ENCODE measurements around the gene SLC9A3. TPM values are rescaled to one million over a fixed set of nuclear protein-coding genes. Genes with fewer than 3 reads are reported as not detected.

The SLC9A3 gene
- total RNA-seq, 1 donor from 2014 or later, result 1.1 TPM

GRCh38 chr5:555058-555623 is 30.9 kb upstream of the SLC9A3 start:
- DNase-seq (ENCODE audit: low spot score), result peak; percentile 86

- DNase-seq (ENCODE audit: low spot score), result peak; percentile 16
These were observed 30.2 kb upstream of the SLC9A3 start for GRCh38 chr5:554284-554988.

- DNase-seq (ENCODE audit: low spot score), result peak; percentile 72
These were observed 29.6 kb upstream of the SLC9A3 start for GRCh38 chr5:553874-554273.

GRCh38 chr5:551406-551805 is 27.2 kb upstream of the SLC9A3 start:
- peak; percentile 14 for DNase-seq (ENCODE audit: low spot score)

GRCh38 chr5:549229-549628 is 25.0 kb upstream of the SLC9A3 start:
- DNase-seq (ENCODE audit: low spot score), result no peak

GRCh38 chr5:548256-548655 is 24.0 kb upstream of the SLC9A3 start:
- peak; percentile 81 for DNase-seq (ENCODE audit: low spot score)

- peak; percentile 84 for DNase-seq (ENCODE audit: low spot score)
These were observed 23.1 kb upstream of the SLC9A3 start for GRCh38 chr5:547086-547924.

GRCh38 chr5:546376-546908 is 22.2 kb upstream of the SLC9A3 start:
- no peak for DNase-seq (ENCODE audit: low spot score)

GRCh38 chr5:545641-546375 is 21.6 kb upstream of the SLC9A3 start:
- no peak for DNase-seq (ENCODE audit: low spot score)

- DNase-seq (ENCODE audit: low spot score), result no peak
These were observed 20.6 kb upstream of the SLC9A3 start for GRCh38 chr5:544675-545355.

GRCh38 chr5:543755-544674 is 19.8 kb upstream of the SLC9A3 start:
- no peak for DNase-seq (ENCODE audit: low spot score)

- no peak for DNase-seq (ENCODE audit: low spot score)
These were observed 19.1 kb upstream of the SLC9A3 start for GRCh38 chr5:543351-543750.

- DNase-seq (ENCODE audit: low spot score), result no peak
These were observed 18.4 kb upstream of the SLC9A3 start for GRCh38 chr5:542319-543311.

GRCh38 chr5:541539-542318 is 17.5 kb upstream of the SLC9A3 start:
- DNase-seq (ENCODE audit: low spot score), result peak; percentile 62

GRCh38 chr5:540906-541538 is 16.8 kb upstream of the SLC9A3 start:
- DNase-seq (ENCODE audit: low spot score), result no peak

- no peak for DNase-seq (ENCODE audit: low spot score)
These were observed 16.0 kb upstream of the SLC9A3 start for GRCh38 chr5:540071-540905.

All from mesenteric fat pad (tissue), 1 donor.